Astrocyte (in vitro differentiated cells and primary cell): ENCODE results near the gene SEMA4G. TPM values are rescaled to one million over a fixed set of nuclear protein-coding genes. Genes with fewer than 3 reads are reported as not detected.

Experiments
- DNase-seq: peaks from one replicate; pipeline ENCODE4 v3.0.0-alpha.2; 2010; ENCODE audit warnings: low read depth
- FAIRE-seq: peaks from 2 replicates; lab custom pipeline; 2011; peaks lifted over from hg19 to GRCh38; lab: Jason Lieb, UNC
- H2AFZ ChIP-seq: 2 replicates; pipeline ENCODE4 v1.6.0; 2012; ENCODE audit warnings: low read depth, low read length, inconsistent platforms
- H3K27ac ChIP-seq: 2 replicates; pipeline ENCODE4 v1.5.1; 2011; ENCODE audit warnings: low read depth, low read length, inconsistent platforms
- H3K27me3 ChIP-seq: 2 replicates; pipeline ENCODE4 v1.6.0; 2011; ENCODE audit warnings: low read length, inconsistent platforms; ENCODE audit not compliant: insufficient read depth
- H3K36me3 ChIP-seq: 2 replicates; pipeline ENCODE4 v1.5.1; 2011; ENCODE audit warnings: low read length, inconsistent platforms; ENCODE audit not compliant: insufficient read depth
- H3K4me1 ChIP-seq: 2 replicates; pipeline ENCODE4 v1.5.1; 2011; ENCODE audit warnings: low read length, inconsistent platforms; ENCODE audit not compliant: insufficient read depth
- H3K4me2 ChIP-seq: 2 replicates; pipeline ENCODE4 v1.6.0; 2012; ENCODE audit warnings: low read length, inconsistent platforms
- H3K4me3 ChIP-seq: 2 replicates; pipeline ENCODE4 v1.5.1; 2011; ENCODE audit warnings: low read depth, mild to moderate bottlenecking, low read length, inconsistent platforms; ENCODE audit not compliant: insufficient read depth
- H3K79me2 ChIP-seq: 2 replicates; pipeline ENCODE4 v1.6.0; 2012; ENCODE audit warnings: mild to moderate bottlenecking, low read length, inconsistent platforms; ENCODE audit not compliant: insufficient read depth
- H3K9ac ChIP-seq: 2 replicates; pipeline ENCODE4 v1.6.0; 2012; ENCODE audit warnings: mild to moderate bottlenecking, low read length, inconsistent platforms
- H3K9me3 ChIP-seq: 2 replicates; pipeline ENCODE4 v1.5.1; 2012; ENCODE audit warnings: low read depth, mild to moderate bottlenecking, low read length, inconsistent platforms; ENCODE audit not compliant: insufficient read depth
- H4K20me1 ChIP-seq: 2 replicates; pipeline ENCODE4 v1.6.0; 2012; ENCODE audit warnings: low read length, inconsistent platforms; ENCODE audit not compliant: insufficient read depth
- H3K27ac Mint-ChIP-seq: one replicate; pipeline ENCODE4 v1.8.0; 2021; ENCODE audit warnings: mild to moderate bottlenecking, mixed read lengths; ENCODE audit not compliant: unreplicated experiment
- H3K27me3 Mint-ChIP-seq: one replicate; pipeline ENCODE4 v1.8.0; 2021; ENCODE audit warnings: low read depth, mixed read lengths; ENCODE audit not compliant: unreplicated experiment
- H3K36me3 Mint-ChIP-seq: one replicate; pipeline ENCODE4 v1.8.0; 2021; ENCODE audit warnings: low read depth, mixed read lengths; ENCODE audit not compliant: unreplicated experiment
- H3K4me1 Mint-ChIP-seq: one replicate; pipeline ENCODE4 v1.8.0; 2021; ENCODE audit warnings: low read depth, mixed read lengths; ENCODE audit not compliant: unreplicated experiment
- H3K4me3 Mint-ChIP-seq: one replicate; pipeline ENCODE4 v1.8.0; 2021; ENCODE audit warnings: mild to moderate bottlenecking, moderate library complexity, mixed read lengths; ENCODE audit not compliant: unreplicated experiment
- H3K9me3 Mint-ChIP-seq: one replicate; pipeline ENCODE4 v1.8.0; 2021; ENCODE audit warnings: mild to moderate bottlenecking, mixed read lengths; ENCODE audit not compliant: unreplicated experiment
- EZH2 ChIP-seq: IDR thresholded peaks from 2 replicates; pipeline ENCODE4 v1.6.1; 2012; ENCODE audit warnings: mild to moderate bottlenecking, low read length, inconsistent platforms; ENCODE audit not compliant: insufficient read depth
- total RNA-seq: library from RNA; stranded (reverse); gene quantifications from 2 replicates; pipeline ENCODE4 v1.2.1, GENCODE V29; 2021
- TF ChIP-seq, protein P1 (sequence below): IDR thresholded peaks from 2 replicates; pipeline ENCODE4 v1.5.1; 2011; ENCODE audit warnings: low read depth, mild to moderate bottlenecking, inconsistent platforms, low read length, moderate library complexity; ENCODE audit not compliant: insufficient read depth

The SEMA4G gene
- total RNA-seq, 1 donor from 2014 or later = 5.9 TPM

DNA sequence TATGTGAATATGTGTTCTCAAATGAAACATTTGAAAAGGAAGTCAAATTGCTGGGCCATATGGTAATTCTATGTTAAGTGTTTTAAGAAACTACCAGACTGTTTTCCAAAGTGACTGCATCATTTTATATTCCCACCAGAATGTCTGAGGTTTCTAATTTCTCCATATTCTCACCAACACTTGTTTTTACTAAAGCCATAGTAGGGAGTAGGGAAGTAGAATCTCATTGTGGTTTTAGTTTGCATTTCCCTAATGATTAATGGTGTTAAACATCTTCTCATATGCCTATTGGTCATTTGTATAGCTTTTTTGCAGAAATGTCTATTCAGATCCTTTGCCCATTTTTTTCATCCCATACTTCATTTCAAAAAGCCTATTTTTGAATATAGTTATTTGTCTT is 9.1 kb upstream of the SEMA4G start:
- Mint-ChIP-seq H3K27me3 (no peaks in the 10 kb centered on the region), H3K36me3 (peaks cover 3% of the 10 kb centered on the region), H3K27ac (no peak overlapping the region), H3K4me1 (no peaks in the 10 kb centered on the region), H3K4me3 (no peak overlapping the region), H3K9me3 (no peaks in the 10 kb centered on the region)
- DNase-seq (no peak), FAIRE-seq (peak; percentile 20)
- H3K27me3 ChIP-seq = no peaks in the 10 kb centered on the region
- no peak overlapping the region for H3K4me2 ChIP-seq
- no peak overlapping the region for H3K9ac ChIP-seq
- TF ChIP-seq EZH2 = no peak
- TF ChIP-seq, protein P1, sequence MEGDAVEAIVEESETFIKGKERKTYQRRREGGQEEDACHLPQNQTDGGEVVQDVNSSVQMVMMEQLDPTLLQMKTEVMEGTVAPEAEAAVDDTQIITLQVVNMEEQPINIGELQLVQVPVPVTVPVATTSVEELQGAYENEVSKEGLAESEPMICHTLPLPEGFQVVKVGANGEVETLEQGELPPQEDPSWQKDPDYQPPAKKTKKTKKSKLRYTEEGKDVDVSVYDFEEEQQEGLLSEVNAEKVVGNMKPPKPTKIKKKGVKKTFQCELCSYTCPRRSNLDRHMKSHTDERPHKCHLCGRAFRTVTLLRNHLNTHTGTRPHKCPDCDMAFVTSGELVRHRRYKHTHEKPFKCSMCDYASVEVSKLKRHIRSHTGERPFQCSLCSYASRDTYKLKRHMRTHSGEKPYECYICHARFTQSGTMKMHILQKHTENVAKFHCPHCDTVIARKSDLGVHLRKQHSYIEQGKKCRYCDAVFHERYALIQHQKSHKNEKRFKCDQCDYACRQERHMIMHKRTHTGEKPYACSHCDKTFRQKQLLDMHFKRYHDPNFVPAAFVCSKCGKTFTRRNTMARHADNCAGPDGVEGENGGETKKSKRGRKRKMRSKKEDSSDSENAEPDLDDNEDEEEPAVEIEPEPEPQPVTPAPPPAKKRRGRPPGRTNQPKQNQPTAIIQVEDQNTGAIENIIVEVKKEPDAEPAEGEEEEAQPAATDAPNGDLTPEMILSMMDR = no peak
- peaks cover 4% of the 10 kb centered on the region for H4K20me1 ChIP-seq
- no peaks in the 10 kb centered on the region for H3K4me1 ChIP-seq
- H3K4me3 ChIP-seq = no peak overlapping the region
- H3K9me3 ChIP-seq = no peaks in the 10 kb centered on the region
- H3K27ac ChIP-seq = no peak overlapping the region
- H3K36me3 ChIP-seq = peaks cover 51% of the 10 kb centered on the region
- H3K79me2 ChIP-seq = no peaks in the 10 kb centered on the region
- no peak overlapping the region for H2AFZ ChIP-seq

DNA sequence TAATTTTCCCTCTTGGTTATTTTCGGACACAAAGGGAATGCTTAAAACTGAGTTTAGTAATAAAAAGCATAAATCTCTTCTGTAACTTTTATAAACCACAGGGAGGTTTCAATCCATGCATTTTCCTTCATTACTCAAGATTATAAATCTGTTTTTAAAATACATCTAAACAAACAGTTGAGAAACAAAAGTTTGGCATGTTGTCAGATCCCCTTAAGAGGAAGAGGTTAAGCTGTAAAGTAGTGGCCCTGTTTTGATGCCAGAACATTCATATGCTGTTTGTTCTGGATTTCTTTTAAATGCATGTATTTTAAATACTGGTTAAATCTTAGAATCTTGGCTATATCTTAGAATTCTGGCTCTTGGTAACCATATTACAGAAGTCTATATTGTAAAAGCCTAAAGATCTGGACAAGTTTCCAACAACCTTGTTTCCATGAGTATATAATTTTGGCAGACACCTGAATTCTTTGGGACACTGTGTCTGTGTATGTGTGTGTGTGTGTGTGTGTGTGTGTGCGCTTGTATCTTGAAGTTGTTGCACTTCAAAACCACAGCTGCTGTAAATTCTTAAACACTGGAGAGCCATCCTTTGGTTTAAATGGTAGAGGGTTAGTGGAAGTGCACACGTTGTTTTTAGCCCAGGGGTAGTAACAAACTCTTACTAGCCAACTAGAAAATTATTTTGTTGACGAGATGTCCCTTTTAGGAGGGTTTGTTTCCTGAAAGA is 6.8 kb upstream of the SEMA4G start:
- H3K4me3 ChIP-seq = no peak overlapping the region
- Mint-ChIP-seq H3K9me3 (no peaks in the 10 kb centered on the region), H3K4me1 (no peaks in the 10 kb centered on the region), H3K36me3 (peaks cover 2% of the 10 kb centered on the region), H3K4me3 (no peak overlapping the region), H3K27ac (no peak overlapping the region), H3K27me3 (no peaks in the 10 kb centered on the region)
- no peak overlapping the region for H3K27ac ChIP-seq
- DNase-seq = no peak
- peaks cover 4% of the 10 kb centered on the region for H4K20me1 ChIP-seq
- peaks cover 48% of the 10 kb centered on the region for H3K36me3 ChIP-seq
- no peaks in the 10 kb centered on the region for H3K79me2 ChIP-seq
- no peak overlapping the region for H3K9ac ChIP-seq
- no peaks in the 10 kb centered on the region for H3K4me1 ChIP-seq
- no peak for FAIRE-seq
- no peak overlapping the region for H2AFZ ChIP-seq
- TF ChIP-seq, protein P1 = no peak
- TF ChIP-seq EZH2 = no peak
- H3K27me3 ChIP-seq = no peaks in the 10 kb centered on the region
- no peak overlapping the region for H3K4me2 ChIP-seq
- H3K9me3 ChIP-seq = no peaks in the 10 kb centered on the region

DNA sequence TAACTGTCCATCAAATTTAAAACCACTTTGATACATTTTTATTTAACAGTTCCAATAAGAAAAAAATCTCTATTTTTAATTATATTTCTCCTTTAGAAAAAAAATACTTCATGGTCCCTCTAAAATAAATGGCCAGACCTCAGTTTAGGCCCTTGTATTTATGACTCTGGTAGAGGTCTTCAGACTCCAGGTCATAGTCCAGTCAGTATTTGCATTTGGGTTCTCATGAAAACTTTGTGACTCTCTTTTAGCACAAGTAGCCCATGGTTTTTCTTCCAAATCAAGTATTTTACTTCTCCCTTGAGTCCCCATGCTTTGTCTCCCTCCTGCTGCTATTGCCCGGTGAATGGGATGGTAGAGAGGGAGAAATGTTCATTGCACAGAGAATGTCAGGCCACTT is 5.5 kb upstream of the SEMA4G start:
- no peak overlapping the region for H3K4me3 ChIP-seq
- no peak overlapping the region for H3K4me3 Mint-ChIP-seq
- H3K27ac ChIP-seq = no peak overlapping the region
- H3K9me3 Mint-ChIP-seq = no peaks in the 10 kb centered on the region
- FAIRE-seq (no peak), DNase-seq (no peak)
- peaks cover 3% of the 10 kb centered on the region for H3K4me1 Mint-ChIP-seq
- peaks cover 3% of the 10 kb centered on the region for H3K4me1 ChIP-seq
- H3K27ac Mint-ChIP-seq = no peak overlapping the region
- H3K36me3 Mint-ChIP-seq = peaks cover 2% of the 10 kb centered on the region
- H3K4me2 ChIP-seq = no peak overlapping the region
- no peaks in the 10 kb centered on the region for H3K9me3 ChIP-seq
- no peaks in the 10 kb centered on the region for H3K27me3 ChIP-seq
- no peak overlapping the region for H3K9ac ChIP-seq
- H4K20me1 ChIP-seq = peaks cover 4% of the 10 kb centered on the region
- TF ChIP-seq, protein P1 = no peak
- TF ChIP-seq EZH2 = no peak
- peaks cover 40% of the 10 kb centered on the region for H3K36me3 ChIP-seq
- no peak overlapping the region for H2AFZ ChIP-seq
- no peaks in the 10 kb centered on the region for H3K79me2 ChIP-seq
- H3K27me3 Mint-ChIP-seq = no peaks in the 10 kb centered on the region
